GM23338 (cell line): ENCODE measurements around the gene ALG6. TPM values are rescaled to one million over a fixed set of nuclear protein-coding genes. Genes with fewer than 3 reads are reported as not detected.

Experiments used
- ATAC-seq: fragments of 200-7000 bp; cut with Tn5 transposase; 3 replicates; pipeline ENCODE4 v1.9.1; 2020
- DNase-seq: peaks from one replicate; pipeline ENCODE4 v3.0.0-alpha.2; 2015; ENCODE audit warnings: low spot score
- H2AFZ ChIP-seq: fragments of 200-600 bp; sonication (generic); 2 replicates; pipeline ENCODE4 v1.8.0; 2016; ENCODE audit warnings: antibody characterized with exemption, mild to moderate bottlenecking, moderate library complexity
- H3F3A ChIP-seq: fragments of 200-600 bp; sonication (generic); replicated peaks from 2 replicates; pipeline ENCODE4 v1.8.0; 2017; ENCODE audit warnings: antibody characterized with exemption, mixed run types, low read depth
- H3K27ac ChIP-seq: fragments of 200-600 bp; sonication (generic); 2 replicates; pipeline ENCODE4 v1.6.1; 2016; ENCODE audit warnings: low read depth
- H3K27me3 ChIP-seq: fragments of 200-600 bp; sonication (generic); 2 replicates; pipeline ENCODE4 v1.8.0; 2016; ENCODE audit warnings: mild to moderate bottlenecking, mixed run types, moderate library complexity; ENCODE audit not compliant: insufficient read depth
- H3K36me3 ChIP-seq: fragments of 200-600 bp; sonication (generic); 2 replicates; pipeline ENCODE4 v1.8.0; 2016; ENCODE audit warnings: mild to moderate bottlenecking; ENCODE audit not compliant: insufficient read depth
- H3K4me1 ChIP-seq: fragments of 200-600 bp; sonication (generic); 2 replicates; pipeline ENCODE4 v1.8.0; 2016; ENCODE audit warnings: mild to moderate bottlenecking, moderate library complexity; ENCODE audit not compliant: insufficient read depth
- H3K4me2 ChIP-seq: fragments of 200-600 bp; sonication (generic); 2 replicates; pipeline ENCODE4 v1.7.1; 2017; ENCODE audit warnings: mixed run types
- H3K4me3 ChIP-seq: fragments of 200-600 bp; sonication (generic); 2 replicates; pipeline ENCODE4 v1.6.1; 2016; ENCODE audit warnings: mixed run types
- H3K79me2 ChIP-seq: fragments of 200-600 bp; sonication (generic); replicated peaks from 2 replicates; pipeline ENCODE4 v1.8.0; 2017; ENCODE audit warnings: mild to moderate bottlenecking; ENCODE audit not compliant: insufficient read depth
- H3K9me2 ChIP-seq: fragments of 200-600 bp; sonication (generic); 2 replicates; pipeline ENCODE4 v1.8.0; 2017; ENCODE audit not compliant: insufficient read depth
- H4K20me1 ChIP-seq: fragments of 200-600 bp; sonication (generic); replicated peaks from 2 replicates; pipeline ENCODE4 v1.8.0; 2017; ENCODE audit warnings: mild to moderate bottlenecking; ENCODE audit not compliant: insufficient read depth
- H3K27ac Mint-ChIP-seq: 2 replicates; pipeline ENCODE4 v1.8.0; 2020; ENCODE audit warnings: inconsistent platforms, mild to moderate bottlenecking, moderate library complexity, mixed read lengths
- H3K27me3 Mint-ChIP-seq: 3 replicates; pipeline ENCODE4 v1.8.0; 2022; ENCODE audit warnings: low read depth, mild to moderate bottlenecking, moderate library complexity, mixed read lengths, inconsistent platforms; ENCODE audit not compliant: insufficient read depth, poor library complexity
- H3K36me3 Mint-ChIP-seq: 3 replicates; pipeline ENCODE4 v1.8.0; 2021; ENCODE audit warnings: low read depth, mild to moderate bottlenecking, inconsistent platforms, moderate library complexity, mixed read lengths
- H3K4me1 Mint-ChIP-seq: 3 replicates; pipeline ENCODE4 v1.8.0; 2020; ENCODE audit warnings: mild to moderate bottlenecking, inconsistent platforms, mixed read lengths
- H3K4me3 Mint-ChIP-seq: 3 replicates; pipeline ENCODE4 v1.8.0; 2021; ENCODE audit warnings: moderate library complexity, mild to moderate bottlenecking, inconsistent platforms, mixed read lengths
- H3K9me3 Mint-ChIP-seq: 3 replicates; pipeline ENCODE4 v1.8.0; 2020; ENCODE audit warnings: moderate library complexity, mild to moderate bottlenecking, inconsistent platforms, mixed read lengths
- CREB1 ChIP-seq: fragments of 250-450 bp; sonication (Bioruptor Pico); IDR thresholded peaks from 2 replicates; pipeline ENCODE4 v1.5.0; 2020; ENCODE audit warnings: low read depth, mild to moderate bottlenecking, moderate library complexity
- NANOG ChIP-seq: IDR thresholded peaks from 2 replicates; pipeline ENCODE4 v1.6.1; 2016; ENCODE audit warnings: antibody characterized with exemption, borderline replicate concordance
- POLR2AphosphoS5 ChIP-seq: IDR thresholded peaks from 2 replicates; pipeline ENCODE4 v1.6.1; 2016; ENCODE audit warnings: antibody characterized with exemption, low read depth
- ZNF331 ChIP-seq: fragments of 250-450 bp; sonication (Bioruptor Pico); IDR thresholded peaks from 2 replicates; pipeline ENCODE4 v1.5.0; 2020; ENCODE audit warnings: low read depth, mild to moderate bottlenecking, moderate library complexity
- polyA plus RNA-seq: library from polyadenylated mRNA; unstranded; fragments of >200 nt; fragmentation: Nextera tagmentation; extraction: Ambion mirVana; gene quantifications from 2 replicates; pipeline ENCODE4 v1.2.1, GENCODE V29; 2016
- total RNA-seq: library from RNA; depleted of rRNA; stranded (reverse); fragments of >200 nt; shearing (Covaris generic); gene quantifications from 2 replicates; pipeline ENCODE4 v1.2.3, GENCODE V29; 2014
- TF ChIP-seq, protein P1 (sequence below): IDR thresholded peaks from one replicate; pipeline ENCODE4 v1.6.1; 2018; ENCODE audit warnings: antibody characterized with exemption; ENCODE audit not compliant: unreplicated experiment
- TF ChIP-seq, protein P2 (sequence below): IDR thresholded peaks from 2 replicates; pipeline ENCODE4 v1.6.1; 2016; ENCODE audit warnings: antibody characterized with exemption
- TF ChIP-seq, protein P3 (sequence below), 2 experiments: fragments of 200-600 bp in 1 of 2; sonication (generic) in 1 of 2; conservative IDR thresholded peaks; 2 replicates each; pipeline versions ENCODE4 v1.5.1 to v1.6.1; 2016 to 2017; ENCODE audit warnings: antibody characterized with exemption in 2 of 2, low read depth in 2 of 2, mild to moderate bottlenecking in 2 of 2, moderate library complexity in 1 of 2

The ALG6 gene
- total and polyA plus RNA-seq, 2 experiments from 2014 or later = 24.1 to 34.6 TPM

DNA sequence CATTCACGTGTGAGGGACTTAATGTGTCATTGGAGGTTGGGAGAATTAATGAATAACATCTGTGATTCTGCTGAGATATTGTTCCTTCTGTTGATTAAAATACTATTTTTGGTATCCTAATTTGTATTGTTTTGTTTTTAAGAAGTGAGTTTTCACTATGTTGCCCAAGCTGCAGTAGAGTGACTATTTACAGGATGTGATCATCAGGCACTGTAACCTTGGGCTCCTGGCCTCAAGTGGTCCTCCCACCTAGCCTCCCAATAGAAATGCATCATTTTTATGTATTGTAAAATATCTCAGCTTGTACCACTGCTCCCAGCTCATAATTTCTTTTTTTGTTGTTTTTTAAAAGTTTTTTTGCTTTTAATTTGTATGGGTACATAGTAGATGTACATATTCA lies 14.3 kb downstream of the ALG6 start (continued):
- TF ChIP-seq NANOG (no peak), CREB1 (CRISPR knock-in tag) (no peak)
- TF ChIP-seq, protein P1, sequence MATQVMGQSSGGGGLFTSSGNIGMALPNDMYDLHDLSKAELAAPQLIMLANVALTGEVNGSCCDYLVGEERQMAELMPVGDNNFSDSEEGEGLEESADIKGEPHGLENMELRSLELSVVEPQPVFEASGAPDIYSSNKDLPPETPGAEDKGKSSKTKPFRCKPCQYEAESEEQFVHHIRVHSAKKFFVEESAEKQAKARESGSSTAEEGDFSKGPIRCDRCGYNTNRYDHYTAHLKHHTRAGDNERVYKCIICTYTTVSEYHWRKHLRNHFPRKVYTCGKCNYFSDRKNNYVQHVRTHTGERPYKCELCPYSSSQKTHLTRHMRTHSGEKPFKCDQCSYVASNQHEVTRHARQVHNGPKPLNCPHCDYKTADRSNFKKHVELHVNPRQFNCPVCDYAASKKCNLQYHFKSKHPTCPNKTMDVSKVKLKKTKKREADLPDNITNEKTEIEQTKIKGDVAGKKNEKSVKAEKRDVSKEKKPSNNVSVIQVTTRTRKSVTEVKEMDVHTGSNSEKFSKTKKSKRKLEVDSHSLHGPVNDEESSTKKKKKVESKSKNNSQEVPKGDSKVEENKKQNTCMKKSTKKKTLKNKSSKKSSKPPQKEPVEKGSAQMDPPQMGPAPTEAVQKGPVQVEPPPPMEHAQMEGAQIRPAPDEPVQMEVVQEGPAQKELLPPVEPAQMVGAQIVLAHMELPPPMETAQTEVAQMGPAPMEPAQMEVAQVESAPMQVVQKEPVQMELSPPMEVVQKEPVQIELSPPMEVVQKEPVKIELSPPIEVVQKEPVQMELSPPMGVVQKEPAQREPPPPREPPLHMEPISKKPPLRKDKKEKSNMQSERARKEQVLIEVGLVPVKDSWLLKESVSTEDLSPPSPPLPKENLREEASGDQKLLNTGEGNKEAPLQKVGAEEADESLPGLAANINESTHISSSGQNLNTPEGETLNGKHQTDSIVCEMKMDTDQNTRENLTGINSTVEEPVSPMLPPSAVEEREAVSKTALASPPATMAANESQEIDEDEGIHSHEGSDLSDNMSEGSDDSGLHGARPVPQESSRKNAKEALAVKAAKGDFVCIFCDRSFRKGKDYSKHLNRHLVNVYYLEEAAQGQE = no peak

DNA sequence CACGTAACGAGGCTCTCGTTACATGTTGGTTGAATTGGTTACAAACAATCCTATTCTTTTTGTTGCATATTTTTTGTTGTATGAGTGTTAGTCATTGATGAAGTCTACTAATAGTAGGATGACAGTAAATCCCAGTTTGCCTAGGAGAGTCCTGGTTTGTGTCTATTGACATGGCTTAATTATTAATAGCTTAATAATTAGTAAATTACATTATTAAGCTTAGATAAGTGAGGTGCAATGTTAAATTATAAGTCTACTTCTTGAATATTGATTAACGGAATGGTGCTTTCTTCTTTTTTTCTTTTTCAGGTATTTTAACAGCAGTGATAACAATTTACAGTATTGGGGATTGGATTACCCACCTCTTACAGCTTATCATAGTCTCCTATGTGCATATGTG lies 34.5 kb downstream of the ALG6 start:
- Histone ChIP-seq H3K4me3 (no peak overlapping the region), H3K79me2 (no peaks in the 10 kb centered on the region), H3K4me1 (no peaks in the 10 kb centered on the region), H3K9me2 (no peaks in the 10 kb centered on the region), H3K4me2 (no peak overlapping the region), H4K20me1 (0 out of 2 replicates have a peak, but pooled peaks cover 8% of the 10 kb centered on the region), H3F3A (no peaks in the 10 kb centered on the region; the same call in 1 of the 2 replicates), H3K27me3 (no peaks in the 10 kb centered on the region), H3K27ac (no peak overlapping the region), H2AFZ (no peak overlapping the region), H3K36me3 (no peaks in the 10 kb centered on the region)
- Mint-ChIP-seq H3K4me3 (no peak overlapping the region), H3K36me3 (peaks cover 16% of the 10 kb centered on the region; the same call in 2 of the 3 replicates), H3K27ac (no peak overlapping the region), H3K9me3 (no peaks in the 10 kb centered on the region), H3K27me3 (no peaks in the 10 kb centered on the region), H3K4me1 (peaks cover 4% of the 10 kb centered on the region; the same call in 2 of the 3 replicates)
- DNase-seq (no peak), ATAC-seq (no peak)
- TF ChIP-seq, protein P1 = no peak
- TF ChIP-seq, protein P2, sequence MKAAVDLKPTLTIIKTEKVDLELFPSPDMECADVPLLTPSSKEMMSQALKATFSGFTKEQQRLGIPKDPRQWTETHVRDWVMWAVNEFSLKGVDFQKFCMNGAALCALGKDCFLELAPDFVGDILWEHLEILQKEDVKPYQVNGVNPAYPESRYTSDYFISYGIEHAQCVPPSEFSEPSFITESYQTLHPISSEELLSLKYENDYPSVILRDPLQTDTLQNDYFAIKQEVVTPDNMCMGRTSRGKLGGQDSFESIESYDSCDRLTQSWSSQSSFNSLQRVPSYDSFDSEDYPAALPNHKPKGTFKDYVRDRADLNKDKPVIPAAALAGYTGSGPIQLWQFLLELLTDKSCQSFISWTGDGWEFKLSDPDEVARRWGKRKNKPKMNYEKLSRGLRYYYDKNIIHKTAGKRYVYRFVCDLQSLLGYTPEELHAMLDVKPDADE = no peak
- TF ChIP-seq POLR2AphosphoS5 (no peak), CREB1 (CRISPR knock-in tag) (no peak), ZNF331 (CRISPR knock-in tag) (no peak)
- TF ChIP-seq, protein P3, sequence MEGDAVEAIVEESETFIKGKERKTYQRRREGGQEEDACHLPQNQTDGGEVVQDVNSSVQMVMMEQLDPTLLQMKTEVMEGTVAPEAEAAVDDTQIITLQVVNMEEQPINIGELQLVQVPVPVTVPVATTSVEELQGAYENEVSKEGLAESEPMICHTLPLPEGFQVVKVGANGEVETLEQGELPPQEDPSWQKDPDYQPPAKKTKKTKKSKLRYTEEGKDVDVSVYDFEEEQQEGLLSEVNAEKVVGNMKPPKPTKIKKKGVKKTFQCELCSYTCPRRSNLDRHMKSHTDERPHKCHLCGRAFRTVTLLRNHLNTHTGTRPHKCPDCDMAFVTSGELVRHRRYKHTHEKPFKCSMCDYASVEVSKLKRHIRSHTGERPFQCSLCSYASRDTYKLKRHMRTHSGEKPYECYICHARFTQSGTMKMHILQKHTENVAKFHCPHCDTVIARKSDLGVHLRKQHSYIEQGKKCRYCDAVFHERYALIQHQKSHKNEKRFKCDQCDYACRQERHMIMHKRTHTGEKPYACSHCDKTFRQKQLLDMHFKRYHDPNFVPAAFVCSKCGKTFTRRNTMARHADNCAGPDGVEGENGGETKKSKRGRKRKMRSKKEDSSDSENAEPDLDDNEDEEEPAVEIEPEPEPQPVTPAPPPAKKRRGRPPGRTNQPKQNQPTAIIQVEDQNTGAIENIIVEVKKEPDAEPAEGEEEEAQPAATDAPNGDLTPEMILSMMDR (conservative IDR thresholded peaks at IDR 0.05; ENCODE audit: low read depth in 2 of 2) = no peak
